ENCODE results near the gene ZNF267.
"Not testable (repeated sequence)": the region's sequence is repeated elsewhere in the genome, so short reads cannot be mapped to it uniquely, and the experiment has no call there.

Gene ZNF267

GRCh38 chr16:31873556-31874365 is at the start of gene ZNF267:
Gene ZNF267 (plus strand): TSS chr16:31873807. CDS start chr16:31873967, 160 bp downstream.
- peak; percentile 71 for DNase-seq (ENCODE audit: low read depth, low spot score)

- DNase-seq (ENCODE audit: low read depth, low spot score) = no peak
Observed at GRCh38 chr16:31833047-31833446, 40.6 kb upstream of the ZNF267 start.

- not testable (repeated sequence) for DNase-seq (ENCODE audit: low read depth, low spot score)
Observed at GRCh38 chr16:31836396-31836795, 37.2 kb upstream of the ZNF267 start.

- DNase-seq (ENCODE audit: low read depth, low spot score) = no peak
Observed at GRCh38 chr16:31842864-31843263, 30.7 kb upstream of the ZNF267 start.

- not testable (repeated sequence) for DNase-seq (ENCODE audit: low read depth, low spot score)
Observed at GRCh38 chr16:31848572-31848971, 25.0 kb upstream of the ZNF267 start.

- no peak for DNase-seq (ENCODE audit: low read depth, low spot score)
Observed at GRCh38 chr16:31853291-31853690, 20.3 kb upstream of the ZNF267 start.

- DNase-seq (ENCODE audit: low read depth, low spot score) = no peak
Observed at GRCh38 chr16:31860508-31860907, 13.1 kb upstream of the ZNF267 start.

- no peak for DNase-seq (ENCODE audit: low read depth, low spot score)
Observed at GRCh38 chr16:31861455-31861854, 12.2 kb upstream of the ZNF267 start.

GRCh38 chr16:31862761-31863160 is 10.8 kb upstream of the ZNF267 start:
- no peak for DNase-seq (ENCODE audit: low read depth, low spot score)

GRCh38 chr16:31868164-31868563 is 5.4 kb upstream of the ZNF267 start:
- DNase-seq (ENCODE audit: low read depth, low spot score) = no peak

- DNase-seq (ENCODE audit: low read depth, low spot score) = no peak
Observed at GRCh38 chr16:31868691-31869167, 4.9 kb upstream of the ZNF267 start.

GRCh38 chr16:31869511-31870201 is 4.0 kb upstream of the ZNF267 start:
- no peak for DNase-seq (ENCODE audit: low read depth, low spot score)

GRCh38 chr16:31870809-31871208 is 2.8 kb upstream of the ZNF267 start:
- no peak for DNase-seq (ENCODE audit: low read depth, low spot score)

- no peak for DNase-seq (ENCODE audit: low read depth, low spot score)
Observed at GRCh38 chr16:31871510-31871909, 2.1 kb upstream of the ZNF267 start.

GRCh38 chr16:31872201-31872600 is 1.4 kb upstream of the ZNF267 start:
- DNase-seq (ENCODE audit: low read depth, low spot score) = no peak

- no peak for DNase-seq (ENCODE audit: low read depth, low spot score)
Observed at GRCh38 chr16:31874366-31875111, 932 bp downstream of the ZNF267 start.

- DNase-seq (ENCODE audit: low read depth, low spot score) = no peak
Observed at GRCh38 chr16:31875112-31875803, 1.7 kb downstream of the ZNF267 start.

- no peak for DNase-seq (ENCODE audit: low read depth, low spot score)
Observed at GRCh38 chr16:31875928-31876547, 2.4 kb downstream of the ZNF267 start.

- DNase-seq (ENCODE audit: low read depth, low spot score) = no peak
Observed at GRCh38 chr16:31876951-31877828, 3.6 kb downstream of the ZNF267 start.
